ENCODE measurements around the gene SYVN1. TPM values are rescaled to one million over a fixed set of nuclear protein-coding genes. Genes with fewer than 3 reads are reported as not detected.

The SYVN1 gene
- total and polyA plus RNA-seq, 2 donors (not counting 3 experiments of a cell fraction or from before 2014, with no cell fraction given), result 34.5 to 45.1 TPM

GRCh38 chr11:65121447-65121864 lies 12.9 kb downstream of the SYVN1 start:
- Histone ChIP-seq H4K20me1 (replicated peaks; ENCODE audit: control insufficient read depth, extremely low read depth, insufficient read depth, low read length) (no peaks in the 10 kb centered on the region), H2AFZ (ENCODE audit: low read depth, low read length) (no peak overlapping the region), H3K4me2 (ENCODE audit: insufficient read depth, low read length) (peak overlapping the region; percentile 66), H3K36me3 (ENCODE audit: control insufficient read depth in 2 of 2, extremely low read depth in 1 of 2, insufficient read depth in 2 of 2, low read length in 2 of 2) (peaks cover 7 to 24% of the 10 kb centered on the region in 2 experiments), H3K4me3 (replicated peaks in 1 of 3; ENCODE audit: insufficient read depth in 1 of 3, low read depth in 1 of 3, low read length in 3 of 3) (peak overlapping the region; percentile 48 to 94 (median 82)), H3K9ac (replicated peaks; ENCODE audit: extremely low read depth, insufficient read depth, low read length) (peak overlapping the region; percentile 90), H3K79me2 (ENCODE audit: control insufficient read depth, insufficient read depth, low read length) (peaks cover 34% of the 10 kb centered on the region), H3K9me1 (replicated peaks; ENCODE audit: control insufficient read depth, extremely low read depth, insufficient read depth, low read length) (no peaks in the 10 kb centered on the region), H3K27ac (ENCODE audit: insufficient read depth, low read depth, low read length) (peak overlapping the region; percentile 53), H3K4me1 (ENCODE audit: control insufficient read depth, extremely low read depth, insufficient read depth, low read length) (peaks cover 15% of the 10 kb centered on the region), H3K27me3 (ENCODE audit: control insufficient read depth in 2 of 2, insufficient read depth in 2 of 2, low read length in 2 of 2) (no peaks in the 10 kb centered on the region), H3K9me3 (replicated peaks; ENCODE audit: control insufficient read depth, insufficient read depth, low read length) (no peaks in the 10 kb centered on the region)
- BruUV-seq (replicated peaks), result TSS peak; percentile 63
- CTCF ChIA-PET, result interaction anchor here (0.9 to 3.4 kb wide), 4 partner anchors 10 to 60 kb away, joined by 3 to 45 read pairs (median 10); partner anchors contain the start of genes CAPN1, SYVN1 and TM7SF2
- DNase-seq (ENCODE audit: low read depth, low spot score) (no peak), FAIRE-seq (peak; percentile 56)
- TF ChIP-seq FOS (IDR thresholded peaks at IDR 0.05; ENCODE audit: borderline replicate concordance, insufficient read depth, low read length), result no peak
- TF ChIP-seq MYC (IDR thresholded peaks at IDR 0.05; ENCODE audit: low read depth, low read length), result no peak
- no peak for TF ChIP-seq GATA2 (IDR thresholded peaks at IDR 0.05; ENCODE audit: insufficient read depth, insufficient read length, low read depth, low read length)
- no peak for TF ChIP-seq POLR2A (IDR thresholded peaks at IDR 0.05; ENCODE audit: low read depth, low read length)
- TF ChIP-seq MAX (IDR thresholded peaks at IDR 0.05; ENCODE audit: insufficient read depth, insufficient read length), result no peak
- POLR2A ChIA-PET, result interaction anchor here (0.8 to 1.9 kb wide), 4 partner anchors 14 to 140 kb away, joined by 3 to 7 read pairs (median 6); partner anchors contain the start of gene POLA2
- dilution Hi-C loops (cut with MboI; ENCODE audit: extremely low pct_ligation_motif_present, low sequenced_read_pairs) (no loop called here), intact Hi-C loops (cut with micrococcal nuclease) (no loop called here)

- H3K9me3 ChIP-seq (replicated peaks; ENCODE audit: control insufficient read depth, insufficient read depth, low read length), result no peaks in the 10 kb centered on the region
- peaks cover 18% of the 10 kb centered on the region for H3K4me1 ChIP-seq (ENCODE audit: control insufficient read depth, extremely low read depth, insufficient read depth, low read length)
- ChIA-PET CTCF (interaction anchor here (1.9 to 3.4 kb wide), 2 partner anchors 9 to 60 kb away, joined by 15 to 45 read pairs; partner anchors contain the start of genes CAPN1 and TM7SF2), POLR2A (interaction anchor here (1.9 kb wide), 1 partner anchor 15 kb away, joined by 7 read pairs; no protein-coding TSS in a partner anchor)
- H2AFZ ChIP-seq (ENCODE audit: low read depth, low read length), result no peak overlapping the region
- intact Hi-C loops (cut with micrococcal nuclease), result no loop called here
- H4K20me1 ChIP-seq (replicated peaks; ENCODE audit: control insufficient read depth, extremely low read depth, insufficient read depth, low read length), result no peaks in the 10 kb centered on the region
- H3K4me2 ChIP-seq (ENCODE audit: insufficient read depth, low read length), result peak overlapping the region; percentile 66
- peak overlapping the region; percentile 48 to 94 (median 82) for H3K4me3 ChIP-seq (replicated peaks in 1 of 3; ENCODE audit: insufficient read depth in 1 of 3, low read depth in 1 of 3, low read length in 3 of 3)
- no peak for DNase-seq (ENCODE audit: low read depth, low spot score)
- dilution Hi-C loops (cut with MboI; ENCODE audit: extremely low pct_ligation_motif_present, low sequenced_read_pairs), result no loop called here
- no TSS peak for BruUV-seq (replicated peaks)
- no peaks in the 10 kb centered on the region for H3K27me3 ChIP-seq (ENCODE audit: control insufficient read depth in 2 of 2, insufficient read depth in 2 of 2, low read length in 2 of 2)
- no peaks in the 10 kb centered on the region for H3K9me1 ChIP-seq (replicated peaks; ENCODE audit: control insufficient read depth, extremely low read depth, insufficient read depth, low read length)
- no peak for FAIRE-seq
- H3K27ac ChIP-seq (ENCODE audit: insufficient read depth, low read depth, low read length), result peak overlapping the region; percentile 53
- peaks cover 39% of the 10 kb centered on the region for H3K79me2 ChIP-seq (ENCODE audit: control insufficient read depth, insufficient read depth, low read length)
- H3K9ac ChIP-seq (replicated peaks; ENCODE audit: extremely low read depth, insufficient read depth, low read length), result peak overlapping the region; percentile 90
- TF ChIP-seq MAX (IDR thresholded peaks at IDR 0.05; ENCODE audit: insufficient read depth, insufficient read length), result no peak
- no peak for TF ChIP-seq POLR2A (IDR thresholded peaks at IDR 0.05; ENCODE audit: low read depth, low read length)
- no peak for TF ChIP-seq POLR2AphosphoS5 (IDR thresholded peaks at IDR 0.05; ENCODE audit: insufficient read depth, low read depth, low read length)
- TF ChIP-seq JUN (IDR thresholded peaks at IDR 0.05; ENCODE audit: borderline replicate concordance, insufficient read depth, insufficient read length, low read depth), result no peak
- no peak for TF ChIP-seq FOS (IDR thresholded peaks at IDR 0.05; ENCODE audit: borderline replicate concordance, insufficient read depth, low read length)
- TF ChIP-seq EZH2 (IDR thresholded peaks at IDR 0.05; ENCODE audit: borderline replicate concordance, low read depth, low read length, severe bottlenecking), result no peak
- TF ChIP-seq MYC (IDR thresholded peaks at IDR 0.05; ENCODE audit: low read depth, low read length), result no peak
- TF ChIP-seq CTCF (IDR thresholded peaks at IDR 0.05; ENCODE audit: extremely low read depth in 1 of 2, insufficient read depth in 1 of 2, low read depth in 1 of 2, low read length in 2 of 2), result no peak
- TF ChIP-seq GATA2 (IDR thresholded peaks at IDR 0.05; ENCODE audit: insufficient read depth, insufficient read length, low read depth, low read length), result no peak
- H3K36me3 ChIP-seq (ENCODE audit: control insufficient read depth in 2 of 2, extremely low read depth in 1 of 2, insufficient read depth in 2 of 2, low read length in 2 of 2), result peaks cover 7 to 21% of the 10 kb centered on the region in 2 experiments
Observed at GRCh38 chr11:65120831-65121230, 13.5 kb downstream of the SYVN1 start.

Data from endothelial cell of umbilical vein (primary cell).